GM20000 (cell line): ENCODE measurements around the gene PSD.

Experiments used
- DNase-seq: peaks from one replicate; pipeline ENCODE4 v3.0.0; 2012; ENCODE audit warnings: low spot score
- TF ChIP-seq, protein P1 (sequence below): IDR thresholded peaks from 2 replicates; pipeline ENCODE4 v1.5.1; 2012; ENCODE audit warnings: mild to moderate bottlenecking, control low read depth; ENCODE audit errors: extremely low read depth, missing control alignments

Gene PSD

DNA sequence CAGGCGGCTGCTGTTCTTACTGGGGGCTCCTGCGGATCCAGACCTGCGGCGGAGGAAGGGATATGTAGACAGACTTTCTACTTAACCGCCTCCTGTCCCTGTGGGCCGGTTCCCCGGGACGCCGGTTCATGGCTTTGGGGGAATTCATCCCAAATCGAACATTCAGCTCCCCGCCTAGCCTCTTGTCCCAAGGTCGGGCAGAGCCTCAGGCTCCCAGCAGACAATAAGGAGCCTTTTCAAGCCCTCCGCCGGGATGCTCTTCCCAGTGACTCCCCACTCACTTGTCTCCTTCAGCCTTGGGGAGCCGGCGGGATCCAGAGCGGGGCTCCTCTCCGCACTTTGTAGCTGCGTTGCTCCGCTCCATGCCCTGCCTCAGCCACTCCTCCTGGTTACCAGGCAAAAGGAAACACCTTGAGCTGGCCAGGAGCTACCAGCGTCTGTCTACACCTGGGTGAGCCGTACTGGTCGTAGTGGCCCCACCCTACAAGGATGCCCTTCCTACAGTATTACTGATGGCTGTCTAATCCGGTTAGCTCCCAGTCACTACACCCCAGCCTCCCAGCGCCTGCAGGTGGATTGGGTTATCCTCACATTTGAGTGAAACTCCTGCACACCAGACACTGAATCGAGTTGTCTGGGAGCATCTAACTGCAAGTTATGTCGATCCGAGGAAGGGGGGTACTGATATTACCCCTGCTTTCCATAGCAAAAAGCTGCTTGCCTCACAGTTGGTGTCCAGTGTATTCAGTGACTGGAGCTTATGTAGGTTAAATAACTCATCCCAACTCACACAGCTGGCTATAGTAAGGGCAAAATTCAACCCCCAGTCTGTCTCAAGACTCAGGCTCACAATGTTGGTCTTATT is 32.8 kb upstream of the PSD start, which contains the start of gene C10orf95:
Gene C10orf95 (minus strand): TSS at position 439 of the 865 bp plus-strand sequence. CDS start 450 bp downstream, outside the sequence.
- DNase-seq: no peak
- TF ChIP-seq, protein P1, sequence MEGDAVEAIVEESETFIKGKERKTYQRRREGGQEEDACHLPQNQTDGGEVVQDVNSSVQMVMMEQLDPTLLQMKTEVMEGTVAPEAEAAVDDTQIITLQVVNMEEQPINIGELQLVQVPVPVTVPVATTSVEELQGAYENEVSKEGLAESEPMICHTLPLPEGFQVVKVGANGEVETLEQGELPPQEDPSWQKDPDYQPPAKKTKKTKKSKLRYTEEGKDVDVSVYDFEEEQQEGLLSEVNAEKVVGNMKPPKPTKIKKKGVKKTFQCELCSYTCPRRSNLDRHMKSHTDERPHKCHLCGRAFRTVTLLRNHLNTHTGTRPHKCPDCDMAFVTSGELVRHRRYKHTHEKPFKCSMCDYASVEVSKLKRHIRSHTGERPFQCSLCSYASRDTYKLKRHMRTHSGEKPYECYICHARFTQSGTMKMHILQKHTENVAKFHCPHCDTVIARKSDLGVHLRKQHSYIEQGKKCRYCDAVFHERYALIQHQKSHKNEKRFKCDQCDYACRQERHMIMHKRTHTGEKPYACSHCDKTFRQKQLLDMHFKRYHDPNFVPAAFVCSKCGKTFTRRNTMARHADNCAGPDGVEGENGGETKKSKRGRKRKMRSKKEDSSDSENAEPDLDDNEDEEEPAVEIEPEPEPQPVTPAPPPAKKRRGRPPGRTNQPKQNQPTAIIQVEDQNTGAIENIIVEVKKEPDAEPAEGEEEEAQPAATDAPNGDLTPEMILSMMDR: no peak

DNA sequence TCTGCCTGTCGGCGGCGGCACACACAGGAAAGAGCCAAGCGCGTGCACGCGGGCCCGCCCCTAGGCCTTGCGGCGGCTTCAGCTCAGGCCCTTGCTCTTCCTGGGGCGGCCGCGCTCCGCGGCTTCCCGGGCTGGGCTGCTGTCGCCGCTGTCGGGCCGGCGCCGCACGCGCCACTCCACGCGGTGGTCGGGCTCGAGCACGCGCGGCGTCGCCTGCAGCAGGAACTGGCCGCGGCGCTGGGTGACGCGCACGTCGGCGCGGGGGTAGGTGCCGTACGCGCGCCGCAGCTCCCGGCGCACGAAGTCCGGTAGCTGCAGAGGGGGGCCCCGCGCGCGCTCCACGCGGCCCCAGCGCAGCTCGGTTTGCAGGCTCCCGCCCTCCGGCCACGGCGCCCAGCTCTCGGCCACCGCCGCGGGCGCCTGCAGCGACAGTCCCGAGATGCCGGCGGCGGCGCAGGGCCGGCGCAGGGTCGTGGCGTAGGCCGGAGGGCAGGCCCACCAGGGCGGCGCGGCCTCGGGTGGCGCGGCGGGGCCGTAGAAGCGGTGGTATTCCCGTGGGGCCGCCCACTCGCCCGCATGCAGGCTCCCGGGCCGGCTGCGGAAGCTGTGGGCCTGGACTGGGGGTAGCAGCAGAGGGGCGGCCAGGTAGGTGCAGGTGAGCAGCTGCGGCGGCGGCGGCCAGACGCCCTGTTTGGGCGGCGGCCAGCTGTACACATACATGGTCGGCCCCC is 32.0 kb upstream of the PSD start:
- DNase-seq: peak; percentile 94
- TF ChIP-seq, protein P1: no peak

DNA sequence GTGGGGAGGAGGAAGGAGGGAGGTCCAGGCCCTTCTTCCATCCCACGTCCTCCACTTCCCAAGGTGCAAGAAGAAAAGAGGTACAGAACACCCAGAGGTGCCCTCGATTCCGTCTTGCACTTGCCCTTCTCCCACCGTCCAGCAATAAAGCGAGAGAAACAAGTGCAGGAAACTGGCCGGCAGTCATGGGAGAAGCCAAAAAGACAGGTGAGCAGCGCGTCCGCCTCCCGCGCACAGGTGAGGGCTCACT is 31.5 kb upstream of the PSD start:
- DNase-seq: no peak
- TF ChIP-seq, protein P1: no peak

DNA sequence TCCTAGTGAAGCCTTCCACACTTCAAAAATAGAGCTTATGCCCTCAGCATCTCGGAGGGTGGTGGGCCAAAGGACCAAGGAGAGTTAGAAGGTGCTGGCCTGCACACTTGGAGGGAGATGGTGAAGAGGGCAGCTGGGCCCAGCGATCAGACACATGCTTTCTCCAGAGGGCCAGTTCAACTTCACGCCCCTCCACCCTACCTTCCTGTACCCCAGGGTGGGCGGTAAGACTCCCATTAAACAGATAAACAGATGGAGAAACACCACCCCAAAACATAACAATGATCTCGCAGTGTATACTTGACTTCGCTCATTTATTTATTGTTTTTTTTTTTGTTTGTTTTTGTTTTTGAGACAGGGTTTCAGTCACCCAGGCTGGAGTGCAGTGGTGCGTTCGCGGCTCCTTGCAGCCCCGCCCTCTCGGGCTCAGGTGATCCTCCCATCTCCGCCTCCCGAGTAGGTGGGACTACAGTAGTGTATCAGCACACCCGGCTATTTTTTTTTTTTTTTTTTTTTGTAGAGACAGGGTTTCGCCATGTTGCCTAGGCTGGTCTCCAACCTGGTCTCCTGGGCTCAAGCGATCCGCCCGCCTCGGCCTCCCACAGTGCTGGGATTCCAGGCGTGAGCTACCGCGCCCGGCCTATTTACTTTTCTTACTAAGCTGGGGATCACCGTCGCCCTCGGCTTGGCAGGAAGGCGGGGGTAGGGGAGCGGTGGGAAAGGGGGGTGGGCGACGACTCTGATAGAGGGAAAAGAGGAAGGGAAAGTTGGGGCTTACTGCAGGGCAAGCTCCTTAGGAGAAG is 30.9 kb upstream of the PSD start:
- TF ChIP-seq, protein P1: no peak
- peak; percentile 75 for DNase-seq

DNA sequence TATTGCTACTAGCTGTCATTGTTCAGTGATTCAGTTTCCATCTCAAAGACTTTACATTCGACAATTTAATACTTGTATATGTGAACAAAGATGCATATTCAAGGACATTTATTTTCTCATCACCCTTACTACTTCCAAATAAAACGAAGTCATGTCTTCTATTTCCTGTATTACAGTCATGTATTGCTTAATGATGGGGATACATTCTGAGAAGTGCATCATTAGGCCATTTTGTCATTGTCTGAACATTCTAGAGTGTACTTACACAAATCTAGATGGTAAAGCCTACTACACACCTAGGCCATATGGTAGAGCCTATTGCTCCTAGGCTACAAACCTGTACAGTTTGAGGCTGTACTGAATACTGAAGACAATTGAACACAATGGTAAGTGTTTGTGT is 26.3 kb upstream of the PSD start:
- no peak for DNase-seq
- TF ChIP-seq, protein P1: no peak

DNA sequence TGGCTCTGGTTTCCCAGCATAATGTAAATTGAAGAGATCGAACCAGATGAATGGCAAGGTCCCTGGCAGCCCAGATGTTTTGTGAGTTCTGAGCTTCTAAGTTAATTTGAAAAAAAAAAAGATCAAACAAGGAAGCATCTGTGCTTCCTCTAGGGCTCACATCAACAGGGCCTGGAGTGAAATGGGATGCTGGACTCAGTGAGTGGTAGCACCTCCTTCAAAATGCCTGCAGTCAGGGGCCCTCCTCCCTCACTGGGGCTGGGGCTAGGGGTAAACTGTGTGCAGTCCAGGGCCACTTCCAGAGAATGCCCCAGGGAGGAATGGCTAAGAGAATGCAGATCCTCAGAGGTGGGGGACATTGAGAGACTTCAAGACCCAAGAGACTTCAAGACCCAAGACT is 19.8 kb upstream of the PSD start:
- TF ChIP-seq, protein P1: no peak
- DNase-seq: no peak

DNA sequence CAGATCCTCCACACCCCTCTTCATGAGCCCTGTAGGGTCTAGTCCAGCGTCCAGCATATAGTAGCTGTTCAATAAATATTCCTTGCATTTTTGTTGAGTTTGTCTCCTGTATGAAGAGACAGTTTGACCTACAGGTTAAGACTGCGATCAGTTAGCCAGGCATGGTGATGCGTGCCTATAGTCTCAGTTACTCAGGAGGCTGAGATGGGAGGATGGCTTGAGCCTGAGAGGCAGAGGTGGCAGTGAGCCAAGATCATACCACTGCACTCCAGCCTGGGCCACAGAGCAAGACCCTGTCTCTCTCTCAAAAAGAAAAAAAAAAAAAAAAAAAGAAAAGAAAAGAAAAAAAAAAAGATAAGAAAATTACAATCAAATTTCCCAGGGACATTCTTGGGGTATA is 18.9 kb upstream of the PSD start:
- no peak for DNase-seq
- TF ChIP-seq, protein P1: no peak
